Measurements from ENCODE around the gene ATP1B3. TPM values are rescaled to one million over a fixed set of nuclear protein-coding genes. Genes with fewer than 3 reads are reported as not detected.

Gene ATP1B3
- total and polyA plus RNA-seq, 2 of the 13 experiments (the other 11 are each of a cell fraction or from before 2014, with no cell fraction given) = 84.3 to 93.6 TPM

DNA sequence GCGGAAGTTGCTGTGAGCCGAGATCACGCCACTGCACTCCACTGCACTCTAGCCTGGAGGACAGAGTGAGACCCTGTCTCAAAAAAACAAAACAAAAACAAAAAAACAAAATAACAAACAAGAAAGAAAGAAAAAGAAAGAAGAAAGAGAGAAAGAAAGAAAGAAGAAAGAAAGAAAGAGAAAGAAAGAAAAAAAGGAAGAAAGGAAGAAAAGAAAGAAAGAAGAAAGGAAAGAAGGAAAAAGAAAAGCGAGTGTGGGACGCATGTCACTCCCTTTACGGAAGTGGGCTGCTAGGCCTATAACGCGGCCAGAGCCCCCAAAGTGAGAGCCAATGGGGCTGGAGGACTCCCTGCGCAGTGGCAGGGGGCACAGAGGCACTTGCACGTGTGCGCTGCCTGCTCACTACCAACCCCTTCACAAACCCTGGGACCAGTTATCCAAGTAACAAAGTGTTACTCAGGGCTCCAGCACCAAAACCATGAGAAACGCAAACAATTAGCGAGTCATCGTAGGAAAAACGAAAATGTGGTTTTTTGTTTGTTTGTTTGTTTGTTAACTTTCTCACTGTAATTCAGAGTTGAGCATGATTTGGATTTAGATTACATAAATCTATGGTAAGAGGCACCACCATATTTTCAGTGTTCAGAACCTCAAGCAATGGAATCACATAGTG is 40.8 kb upstream of the ATP1B3 start:
- H3K9me3 ChIP-seq (ENCODE audit: low read length) = no peaks in the 10 kb centered on the region
- H4K20me1 ChIP-seq (ENCODE audit: insufficient read depth, low read length) = no peaks in the 10 kb centered on the region
- no peaks in the 10 kb centered on the region for H3K36me3 ChIP-seq (replicated peaks in 1 of 2; ENCODE audit: control insufficient read depth in 1 of 2, insufficient read depth in 2 of 2, low read length in 2 of 2)
- no peak overlapping the region for H2AFZ ChIP-seq (ENCODE audit: low read length)
- in situ Hi-C loops (cut with HindIII; ENCODE audit: extremely low pct_ligation_motif_present, low pct_unique_long_range_greater_than_20kb) (no loop called here), intact Hi-C loops (cut with micrococcal nuclease; ENCODE audit: unreplicated experiment) (no loop called here)
- BruUV-seq (replicated peaks) = no TSS peak
- no peak overlapping the region for H3K4me2 ChIP-seq (ENCODE audit: low read depth, low read length)
- CTCF ChIA-PET (ENCODE audit: low intra/inter-chr PET ratio, low total read pairs) = no interaction called here
- H3K79me2 ChIP-seq (ENCODE audit: insufficient read depth, low read length) = no peaks in the 10 kb centered on the region
- no peaks in the 10 kb centered on the region; a peak in 1 of 5 replicates for H3K27me3 ChIP-seq (ENCODE audit: control insufficient read depth in 1 of 2, insufficient read depth in 2 of 2, low read length in 2 of 2)
- no peaks in the 10 kb centered on the region for H3K4me1 ChIP-seq (ENCODE audit: insufficient read depth, low read length)
- POLR2A ChIA-PET = no interaction called here
- H3K4me3 ChIP-seq (replicated peaks in 1 of 3; ENCODE audit: insufficient read depth in 1 of 3, low read depth in 2 of 3, low read length in 3 of 3) = no peak overlapping the region
- H3K27ac ChIP-seq (ENCODE audit: extremely low read length, insufficient read depth, low read length) = no peak overlapping the region
- no peak for ATAC-seq
- H3K9ac ChIP-seq (ENCODE audit: insufficient read depth, low read depth, low read length) = no peak overlapping the region
- FAIRE-seq = no peak
- no peak for DNase-seq (ENCODE audit: low spot score)
- TF ChIP-seq ZNF562 (CRISPR knock-in tag; IDR thresholded peaks at IDR 0.05; ENCODE audit: borderline replicate concordance) = no peak
- no peak for TF ChIP-seq GZF1 (CRISPR knock-in tag; IDR thresholded peaks at IDR 0.05)
- TF ChIP-seq ZFP1 (CRISPR knock-in tag; IDR thresholded peaks at IDR 0.05) = no peak
- no peak for TF ChIP-seq NR3C1 (CRISPR knock-in tag; IDR thresholded peaks at IDR 0.05)
- TF ChIP-seq, protein P1, sequence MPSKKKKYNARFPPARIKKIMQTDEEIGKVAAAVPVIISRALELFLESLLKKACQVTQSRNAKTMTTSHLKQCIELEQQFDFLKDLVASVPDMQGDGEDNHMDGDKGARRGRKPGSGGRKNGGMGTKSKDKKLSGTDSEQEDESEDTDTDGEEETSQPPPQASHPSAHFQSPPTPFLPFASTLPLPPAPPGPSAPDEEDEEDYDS (CRISPR knock-in tag; IDR thresholded peaks at IDR 0.05) = no peak
- no peak for TF ChIP-seq ZNF577 (CRISPR knock-in tag; IDR thresholded peaks at IDR 0.05; ENCODE audit: borderline replicate concordance, low read depth)
- 68% methylated on average over 13 of the region's 15 CpGs for WGBS (ENCODE audit: low lambda C conversion rate)

DNA sequence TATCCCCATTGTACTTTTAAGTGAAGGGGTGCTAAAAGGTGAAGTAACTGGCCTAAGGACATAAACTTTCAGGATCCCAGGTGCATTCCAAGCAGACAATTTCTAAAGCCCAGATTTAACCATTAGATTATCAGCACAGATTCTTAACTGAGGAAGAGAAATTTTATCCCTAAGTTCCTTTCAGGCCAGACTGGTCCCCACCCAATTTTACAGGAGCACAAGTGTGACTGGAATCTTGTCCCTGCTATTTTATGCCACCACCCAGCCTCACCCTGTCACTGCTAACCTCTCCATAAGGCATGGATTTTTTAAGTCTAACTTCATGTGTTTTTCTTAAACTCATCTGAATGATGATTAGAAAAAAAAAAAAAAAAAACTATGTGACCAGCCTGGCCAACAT is 37.1 kb upstream of the ATP1B3 start:
- H3K79me2 ChIP-seq (ENCODE audit: insufficient read depth, low read length) = no peaks in the 10 kb centered on the region
- no peak for ATAC-seq
- intact Hi-C loops (cut with micrococcal nuclease; ENCODE audit: unreplicated experiment) (no loop called here), in situ Hi-C loops (cut with HindIII; ENCODE audit: extremely low pct_ligation_motif_present, low pct_unique_long_range_greater_than_20kb) (no loop called here)
- ChIA-PET CTCF (ENCODE audit: low intra/inter-chr PET ratio, low total read pairs) (no interaction called here), POLR2A (no interaction called here)
- no peak for DNase-seq (ENCODE audit: low spot score)
- H3K27me3 ChIP-seq (ENCODE audit: control insufficient read depth in 1 of 2, insufficient read depth in 2 of 2, low read length in 2 of 2) = no peaks in the 10 kb centered on the region; a peak in 1 of 5 replicates
- TF ChIP-seq ZNF33B (CRISPR knock-in tag; IDR thresholded peaks at IDR 0.05) = no peak
- no peak for TF ChIP-seq YEATS4 (CRISPR knock-in tag; IDR thresholded peaks at IDR 0.05; ENCODE audit: borderline replicate concordance)
- TF ChIP-seq MBD4 (IDR thresholded peaks at IDR 0.05; ENCODE audit: borderline replicate concordance, low read length) = no peak
- TF ChIP-seq ZNF224 (CRISPR knock-in tag; IDR thresholded peaks at IDR 0.05) = no peak
- no peak for TF ChIP-seq ZNF616 (CRISPR knock-in tag; IDR thresholded peaks at IDR 0.05; ENCODE audit: low read depth)
- TF ChIP-seq TCF12 (IDR thresholded peaks at IDR 0.05) = no peak
- TF ChIP-seq TCF12 (CRISPR knock-in tag; IDR thresholded peaks at IDR 0.05) = no peak
- TF ChIP-seq FOSL2 (CRISPR knock-in tag; IDR thresholded peaks at IDR 0.05) = no peak
- TF ChIP-seq, protein P2, sequence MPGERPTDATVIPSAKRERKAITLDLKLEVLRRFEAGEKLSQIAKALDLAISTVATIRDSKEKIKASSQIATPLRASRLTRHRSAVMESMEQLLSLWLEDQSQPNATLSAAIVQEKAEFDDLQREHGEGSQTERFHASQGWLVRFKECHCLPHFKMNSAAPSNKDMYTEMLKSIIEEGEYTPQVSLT (CRISPR knock-in tag; IDR thresholded peaks at IDR 0.05; ENCODE audit: borderline replicate concordance, low read depth) = no peak
- TF ChIP-seq, protein P3, sequence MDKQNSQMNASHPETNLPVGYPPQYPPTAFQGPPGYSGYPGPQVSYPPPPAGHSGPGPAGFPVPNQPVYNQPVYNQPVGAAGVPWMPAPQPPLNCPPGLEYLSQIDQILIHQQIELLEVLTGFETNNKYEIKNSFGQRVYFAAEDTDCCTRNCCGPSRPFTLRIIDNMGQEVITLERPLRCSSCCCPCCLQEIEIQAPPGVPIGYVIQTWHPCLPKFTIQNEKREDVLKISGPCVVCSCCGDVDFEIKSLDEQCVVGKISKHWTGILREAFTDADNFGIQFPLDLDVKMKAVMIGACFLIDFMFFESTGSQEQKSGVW (CRISPR knock-in tag; IDR thresholded peaks at IDR 0.05; ENCODE audit: borderline replicate concordance) = no peak
- no peak for TF ChIP-seq DPF2 (CRISPR knock-in tag; IDR thresholded peaks at IDR 0.05; ENCODE audit: borderline replicate concordance, low read depth)
- no peak for TF ChIP-seq ZKSCAN8 (CRISPR knock-in tag; IDR thresholded peaks at IDR 0.05; ENCODE audit: borderline replicate concordance)
- BruUV-seq (replicated peaks) = no TSS peak
- FAIRE-seq = no peak
- no peaks in the 10 kb centered on the region for H3K4me1 ChIP-seq (ENCODE audit: insufficient read depth, low read length)
- H3K27ac ChIP-seq (ENCODE audit: extremely low read length, insufficient read depth, low read length) = no peak overlapping the region
- H3K9ac ChIP-seq (ENCODE audit: insufficient read depth, low read depth, low read length) = no peak overlapping the region
- no peak overlapping the region for H3K4me3 ChIP-seq (replicated peaks in 1 of 3; ENCODE audit: insufficient read depth in 1 of 3, low read depth in 2 of 3, low read length in 3 of 3)
- no peak overlapping the region for H3K4me2 ChIP-seq (ENCODE audit: low read depth, low read length)
- no peaks in the 10 kb centered on the region for H4K20me1 ChIP-seq (ENCODE audit: insufficient read depth, low read length)
- H2AFZ ChIP-seq (ENCODE audit: low read length) = no peak overlapping the region
- H3K9me3 ChIP-seq (ENCODE audit: low read length) = no peaks in the 10 kb centered on the region
- H3K36me3 ChIP-seq (replicated peaks in 1 of 2; ENCODE audit: control insufficient read depth in 1 of 2, insufficient read depth in 2 of 2, low read length in 2 of 2) = no peaks in the 10 kb centered on the region

Data from HepG2 (cell line).